ENCODE measurements around the gene PTPRD. TPM values are rescaled to one million over a fixed set of nuclear protein-coding genes. Genes with fewer than 3 reads are reported as not detected.
"Not testable (repeated sequence)": the region's sequence is repeated elsewhere in the genome, so short reads cannot be mapped to it uniquely, and the experiment has no call there.

Gene PTPRD
- total RNA-seq, 1 experiment from 2014 or later: not detected

DNA sequence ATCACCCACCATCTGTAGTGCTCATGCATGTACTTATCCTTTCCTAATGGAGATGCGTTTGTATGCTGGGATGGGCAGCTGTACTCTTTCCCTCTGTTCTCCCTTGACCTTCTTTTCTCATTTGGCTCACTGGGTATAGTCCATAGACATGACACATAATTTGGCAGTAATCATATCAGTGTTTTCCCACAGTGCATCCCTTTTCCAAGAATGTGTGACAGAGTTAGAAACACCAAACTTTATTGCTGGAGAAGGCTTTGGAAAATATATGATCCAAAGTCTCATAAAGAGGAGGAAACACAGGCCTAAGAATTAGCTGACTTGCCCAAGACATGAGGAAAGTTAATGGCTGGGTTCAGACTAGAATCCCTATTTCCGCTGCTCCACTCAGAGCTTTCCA is 1579.8 kb downstream of the PTPRD start:
- DNase-seq (ENCODE audit: low read depth): no peak

DNA sequence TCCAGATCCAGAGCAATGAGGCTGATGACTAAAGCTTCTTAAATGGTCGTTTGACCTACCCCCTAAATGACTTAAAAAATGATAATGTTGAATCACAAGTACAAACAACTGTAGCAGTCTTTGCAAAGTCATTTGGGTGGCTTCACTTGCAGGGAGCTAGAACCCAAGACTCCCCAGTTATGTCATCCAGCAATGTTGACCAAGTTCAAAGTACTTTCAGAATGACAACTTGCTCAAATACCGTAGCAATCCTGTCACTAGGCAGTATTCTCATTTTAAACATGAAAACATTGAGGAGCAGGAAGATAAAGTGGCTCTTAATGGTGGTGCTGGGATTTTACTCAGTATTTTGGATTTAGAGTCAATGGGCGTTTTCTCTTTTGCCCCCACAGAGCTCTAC is 1596.2 kb downstream of the PTPRD start:
- no peak for DNase-seq (ENCODE audit: low read depth)

DNA sequence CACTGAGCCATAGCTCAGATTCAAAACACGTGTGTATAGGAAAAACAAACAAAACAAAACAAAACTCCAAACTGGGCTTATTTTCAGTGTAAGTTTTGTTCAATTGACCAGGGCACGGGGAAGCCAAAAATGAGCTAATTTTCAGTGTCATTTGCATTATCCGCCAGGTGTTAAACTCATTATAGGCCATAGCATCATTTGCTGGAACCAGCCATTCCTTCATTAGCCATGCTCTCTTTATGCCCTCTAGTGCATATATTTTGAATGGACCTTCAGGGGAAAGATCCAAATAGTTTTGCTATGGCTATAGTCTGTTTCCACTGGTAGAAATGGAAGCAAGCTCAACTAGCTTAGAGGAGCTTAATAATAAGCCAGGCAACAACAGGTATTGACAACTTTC is 1608.0 kb downstream of the PTPRD start:
- DNase-seq (ENCODE audit: low read depth): no peak

DNA sequence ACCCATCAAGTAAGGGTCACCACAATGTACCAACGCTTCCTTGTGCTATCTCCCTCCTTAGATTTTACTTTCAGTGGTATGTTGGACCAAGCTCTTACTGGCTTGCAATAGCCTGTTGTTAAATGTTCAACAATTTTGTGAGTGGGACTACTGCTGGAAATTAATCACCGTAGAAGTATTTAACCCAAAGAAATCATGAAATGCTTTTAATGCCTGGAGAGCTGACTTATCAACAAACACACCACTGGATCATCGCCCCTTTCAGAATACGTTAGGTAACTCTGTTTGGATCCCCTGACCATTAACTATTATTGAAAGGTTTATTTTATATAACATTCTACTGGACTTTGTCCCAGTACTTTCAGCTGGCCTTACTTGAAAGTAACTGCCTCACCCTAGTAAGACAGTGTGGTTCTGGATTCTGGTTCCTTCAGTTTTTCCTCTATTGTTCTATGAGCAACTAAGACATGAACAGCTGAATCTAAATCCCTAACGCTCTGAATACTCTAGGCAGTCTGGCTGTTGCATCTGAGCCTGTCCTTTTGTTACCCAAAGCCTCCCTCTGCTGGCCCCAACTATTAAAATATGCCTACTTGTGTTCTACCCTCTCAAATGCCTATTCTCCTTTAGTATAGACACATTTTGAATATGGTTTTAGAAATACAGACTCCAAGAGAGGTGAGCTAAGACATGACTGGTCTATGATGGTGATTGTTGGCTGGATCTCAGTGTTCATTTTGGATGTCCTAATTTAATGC is 1609.8 kb downstream of the PTPRD start:
- no peak for DNase-seq (ENCODE audit: low read depth)

DNA sequence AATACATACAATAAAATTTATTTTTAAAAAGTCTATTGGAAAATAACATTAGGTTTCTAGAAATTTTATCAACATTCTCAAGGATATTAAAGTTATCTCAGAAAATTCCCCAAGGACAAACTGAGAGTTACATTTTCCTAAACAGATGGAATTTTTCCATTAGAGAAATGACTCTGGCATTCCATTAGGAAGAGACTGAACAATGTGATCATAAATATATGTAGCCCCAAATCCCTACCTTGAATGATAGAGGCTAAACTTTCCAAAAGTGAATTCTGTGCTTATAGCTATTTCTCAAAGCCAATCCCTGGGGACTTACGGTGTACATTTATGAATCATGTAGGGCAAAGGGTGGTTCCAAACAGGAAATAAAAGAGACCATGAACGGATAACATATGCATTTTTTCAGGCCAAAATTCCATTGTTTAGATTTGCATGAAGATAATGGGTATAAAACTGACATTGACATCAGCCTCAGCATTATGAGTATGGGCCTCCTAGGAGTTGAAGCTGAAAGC is 1632.2 kb downstream of the PTPRD start:
- no peak for DNase-seq (ENCODE audit: low read depth)

DNA sequence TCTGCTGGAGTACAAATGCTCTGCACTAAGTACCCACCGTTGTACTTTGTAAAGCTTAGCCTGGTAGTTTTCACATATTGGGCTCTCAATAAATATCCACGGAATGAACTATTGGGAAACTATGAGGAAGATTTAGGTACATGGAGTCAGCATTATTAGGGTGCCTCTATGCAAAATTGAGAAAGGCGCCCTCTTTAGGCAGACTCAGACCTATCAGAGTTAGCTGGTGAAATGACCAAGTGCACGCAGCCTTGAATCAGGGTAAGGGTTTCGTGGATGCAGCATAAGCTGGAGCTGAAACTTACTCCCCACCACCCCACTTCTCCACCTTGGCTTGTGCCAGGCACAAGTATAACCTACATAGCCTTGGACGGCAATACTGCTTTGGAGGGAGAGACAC is 1634.5 kb downstream of the PTPRD start:
- DNase-seq (ENCODE audit: low read depth): no peak

DNA sequence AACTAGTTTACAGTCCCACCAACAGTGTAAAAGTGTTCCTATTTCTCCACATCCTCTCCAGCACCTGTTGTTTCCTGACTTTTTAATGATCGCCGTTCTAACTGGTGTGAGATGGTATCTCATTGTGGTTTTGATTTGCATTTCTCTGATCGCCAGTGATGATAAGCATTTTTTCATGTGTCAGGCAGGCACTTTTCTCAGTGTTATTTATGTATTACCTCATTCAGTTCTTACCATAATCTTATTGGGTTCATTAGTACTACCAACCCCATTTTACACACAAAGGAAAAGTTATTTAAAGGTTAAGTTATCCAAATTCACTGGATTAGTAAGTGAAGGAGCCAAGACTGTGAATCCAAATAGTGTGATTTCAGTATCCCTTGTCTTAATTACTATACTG is 1644.5 kb downstream of the PTPRD start:
- DNase-seq (ENCODE audit: low read depth): not testable (repeated sequence)

DNA sequence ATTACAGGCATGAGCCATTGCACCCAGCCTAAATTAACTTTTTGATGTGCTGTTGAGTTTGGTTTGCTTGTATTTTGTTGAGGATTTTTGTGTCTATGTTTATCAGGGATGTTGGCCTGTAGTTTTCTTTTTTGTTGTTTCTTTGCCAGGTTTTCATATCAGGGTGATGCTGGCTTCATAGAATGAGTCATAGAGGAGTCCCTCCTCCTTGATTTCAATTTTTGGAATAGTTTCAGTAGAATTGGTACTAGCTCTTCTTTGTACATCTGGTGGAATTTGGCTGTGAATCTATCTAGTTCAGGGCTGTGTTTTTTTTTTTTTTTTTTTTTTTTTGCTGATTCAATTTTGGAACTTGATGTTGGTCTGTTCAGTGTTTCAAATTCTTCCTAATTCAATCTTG is 1648.9 kb downstream of the PTPRD start:
- no peak for DNase-seq (ENCODE audit: low read depth)

DNA sequence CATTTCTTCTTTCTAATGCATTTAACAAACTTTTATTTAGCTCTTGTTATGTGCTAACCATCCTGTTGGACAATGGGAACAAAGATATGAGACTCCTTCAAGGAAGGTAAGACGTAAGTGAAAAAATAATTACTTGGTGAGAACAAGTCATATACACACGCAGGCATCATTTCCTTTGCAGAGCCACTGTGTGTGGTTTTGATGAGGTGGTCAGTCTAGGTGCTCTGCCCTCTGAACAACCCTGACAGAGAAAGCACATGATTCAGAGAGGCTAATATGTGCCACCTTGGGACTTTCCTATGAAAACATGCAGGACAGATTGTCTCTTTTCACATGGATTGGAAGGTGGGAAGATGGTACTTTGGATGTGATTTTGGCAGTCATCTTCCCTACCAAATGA is 1650.7 kb downstream of the PTPRD start:
- no peak for DNase-seq (ENCODE audit: low read depth)

DNA sequence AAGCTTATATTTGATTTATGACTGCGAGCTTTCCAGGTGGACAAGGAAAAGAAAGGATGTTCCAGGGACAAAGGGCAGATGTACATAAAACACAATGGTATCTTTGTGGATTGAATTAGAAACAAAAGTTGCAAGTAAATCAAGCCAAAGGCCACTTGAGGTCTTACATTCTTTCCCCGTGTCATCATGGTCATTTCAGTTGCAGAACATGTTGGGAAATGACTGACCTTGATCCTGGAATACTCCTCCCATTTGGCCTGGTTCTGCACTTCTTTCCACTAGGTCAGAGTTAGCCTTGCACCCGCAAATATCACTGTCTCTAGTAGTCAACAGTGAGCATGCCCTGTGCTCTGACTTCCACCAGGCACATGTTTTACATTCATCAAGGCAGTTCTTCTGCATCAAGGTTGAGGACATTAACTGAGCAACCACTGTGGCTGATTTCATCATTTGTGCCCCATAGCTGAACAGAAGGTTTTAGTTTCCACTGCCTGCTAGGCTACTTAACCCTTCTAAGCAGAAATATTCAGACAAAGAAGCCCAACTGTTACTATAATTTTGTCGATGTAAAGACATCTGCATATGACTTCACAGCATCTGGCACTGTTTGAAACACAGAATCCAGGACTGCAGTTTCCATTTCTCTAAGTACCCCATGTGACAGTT is 1651.5 kb downstream of the PTPRD start:
- no peak for DNase-seq (ENCODE audit: low read depth)

DNA sequence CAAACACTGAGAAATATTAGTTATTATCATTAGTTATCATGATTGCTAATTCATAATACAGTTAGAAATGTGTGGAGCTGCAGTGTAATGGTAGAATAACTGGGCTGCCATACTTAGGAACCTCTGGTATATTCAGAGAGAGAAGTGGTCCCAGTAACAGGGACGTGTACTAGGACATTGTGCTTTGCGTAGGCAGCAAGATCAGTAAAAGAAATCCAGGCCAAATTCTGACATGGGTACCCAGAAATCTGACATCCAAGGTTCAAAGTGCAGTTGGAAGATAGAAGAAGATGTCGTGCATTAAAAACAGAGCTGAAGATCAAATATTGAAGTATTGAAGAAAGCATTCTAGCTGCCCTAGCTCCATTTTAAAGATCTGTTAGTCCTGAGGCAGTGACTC is 1652.5 kb downstream of the PTPRD start:
- DNase-seq (ENCODE audit: low read depth): no peak

DNA sequence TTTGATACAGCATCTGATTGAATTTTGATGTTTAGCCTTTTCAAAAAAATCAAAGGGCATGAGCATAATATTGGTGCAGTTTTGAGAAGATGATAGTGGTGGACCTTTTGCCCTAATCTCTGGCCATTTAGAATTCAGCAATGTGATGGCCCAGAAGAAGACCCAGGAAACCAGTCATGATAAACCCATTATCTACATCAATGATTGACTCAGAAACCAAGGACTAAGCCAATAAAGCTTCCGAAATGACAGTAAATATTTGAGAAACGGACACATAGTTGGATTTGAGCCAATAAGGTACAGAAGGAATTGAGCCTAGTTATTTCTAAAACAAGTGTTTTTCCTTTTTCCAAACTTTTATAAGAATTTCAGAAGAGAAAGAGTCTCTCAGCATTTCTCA is 1654.4 kb downstream of the PTPRD start:
- no peak for DNase-seq (ENCODE audit: low read depth)

DNA sequence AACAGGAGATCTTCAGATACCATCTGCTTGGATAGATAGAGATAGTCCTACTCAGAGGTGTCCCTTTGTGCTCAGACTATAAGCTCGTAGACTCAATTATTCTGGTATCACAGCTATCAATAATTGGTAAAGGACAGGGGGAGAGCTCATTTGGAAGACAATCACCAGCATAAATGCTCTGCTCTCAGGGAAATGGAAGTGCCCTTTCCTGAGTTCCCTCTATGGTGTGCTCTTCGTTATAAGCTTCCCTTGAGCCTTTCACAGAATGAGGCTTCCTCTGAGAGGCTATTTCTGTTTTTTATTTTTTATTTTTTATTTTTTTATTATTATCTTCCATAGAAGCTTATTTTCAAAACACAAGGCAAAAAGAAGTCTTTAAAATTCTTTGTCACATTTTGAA is 1657.5 kb downstream of the PTPRD start:
- DNase-seq (ENCODE audit: low read depth): no peak

DNA sequence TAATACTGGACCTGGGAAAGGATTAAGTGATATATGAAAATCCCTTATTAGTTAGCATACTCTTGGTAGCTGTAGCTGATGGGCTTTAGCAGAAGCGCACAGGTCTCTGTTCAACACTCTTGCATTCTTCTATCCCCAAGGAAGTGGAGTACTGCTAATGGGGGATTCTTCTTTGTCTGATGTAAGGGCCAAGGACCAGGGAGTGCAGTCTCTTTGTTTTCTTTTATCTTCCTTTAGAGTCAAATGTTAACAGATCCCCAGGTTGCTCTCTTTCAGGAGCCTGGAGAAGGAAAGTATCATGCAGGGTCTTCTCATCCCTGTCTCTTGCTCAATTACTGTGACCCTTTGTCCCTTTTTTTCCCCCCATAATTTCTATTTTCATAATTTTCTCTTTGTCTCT is 1666.3 kb downstream of the PTPRD start:
- no peak for DNase-seq (ENCODE audit: low read depth)

DNA sequence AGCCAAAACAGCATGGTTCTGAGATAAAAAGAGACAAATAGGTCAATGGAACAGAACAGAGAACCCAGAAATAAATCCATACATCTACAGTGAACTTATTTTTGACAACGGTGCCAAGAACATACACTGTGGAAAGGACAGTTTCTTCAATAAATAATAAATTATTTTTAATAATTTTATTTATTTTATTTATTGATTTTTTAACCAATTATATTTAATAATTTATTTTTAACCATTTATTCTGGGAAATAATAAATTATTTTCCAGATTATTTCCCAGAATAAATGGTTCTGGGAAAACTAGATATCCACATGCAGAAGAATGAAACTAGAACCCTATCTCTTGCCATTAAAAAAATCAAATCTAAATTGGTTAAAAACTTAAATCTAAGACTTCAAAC is 1669.4 kb downstream of the PTPRD start:
- DNase-seq (ENCODE audit: low read depth): no peak

DNA sequence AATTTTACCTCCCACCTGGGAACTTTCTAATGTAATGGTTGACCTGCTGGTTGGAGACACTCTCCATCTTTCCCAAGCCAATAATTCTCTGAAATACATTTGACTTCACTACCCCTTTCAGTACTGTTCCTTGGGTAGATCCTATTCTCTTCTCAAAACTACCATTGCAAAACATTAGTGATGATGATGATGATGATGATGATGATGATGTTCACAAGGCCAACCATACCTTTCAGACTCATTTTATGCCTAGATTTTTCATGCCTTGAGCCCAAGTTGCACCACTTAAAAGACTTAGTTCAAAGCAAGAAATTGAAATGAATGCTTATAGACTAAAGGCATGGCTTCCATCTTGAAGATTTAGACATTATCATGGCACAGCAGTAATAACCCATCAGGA is 1672.2 kb downstream of the PTPRD start:
- no peak for DNase-seq (ENCODE audit: low read depth)

DNA sequence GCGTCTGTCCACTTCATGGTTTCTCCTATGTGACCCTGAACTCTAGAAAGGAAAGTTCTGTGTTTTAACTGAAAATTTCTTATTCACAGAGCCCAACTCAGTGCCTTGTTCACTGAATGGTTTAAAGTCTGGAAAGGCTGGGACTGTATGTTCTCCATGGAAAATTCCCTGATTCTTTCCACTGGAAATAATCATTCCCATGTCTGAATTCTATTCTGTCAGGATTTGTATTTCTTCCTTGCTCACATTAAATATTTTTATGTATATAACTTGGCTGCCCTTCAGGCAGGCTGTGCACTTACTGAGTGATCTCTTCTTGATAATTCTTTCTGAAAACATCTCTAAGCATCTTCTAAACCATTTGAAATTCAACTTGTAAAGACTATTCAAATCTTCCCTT is 1686.3 kb downstream of the PTPRD start:
- DNase-seq (ENCODE audit: low read depth): no peak

DNA sequence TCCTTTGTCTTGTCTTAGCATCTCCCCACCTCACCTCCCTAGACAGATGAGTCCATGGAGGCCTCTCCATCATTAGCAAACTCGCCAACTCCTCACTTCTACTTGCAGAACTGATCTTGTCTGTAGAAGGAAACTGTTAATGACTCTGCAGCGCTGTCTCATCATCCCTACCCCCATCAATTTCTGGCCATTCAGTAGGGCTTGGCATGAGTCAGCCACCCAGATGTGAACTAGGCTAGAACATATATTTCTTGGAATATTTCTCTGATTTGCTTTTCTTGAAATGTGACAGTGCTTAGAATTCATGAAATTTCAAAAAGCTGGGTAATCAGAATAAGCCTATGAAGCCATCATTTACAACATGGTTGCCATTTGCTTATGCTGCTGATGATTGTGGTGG is 1688.2 kb downstream of the PTPRD start:
- no peak for DNase-seq (ENCODE audit: low read depth)

DNA sequence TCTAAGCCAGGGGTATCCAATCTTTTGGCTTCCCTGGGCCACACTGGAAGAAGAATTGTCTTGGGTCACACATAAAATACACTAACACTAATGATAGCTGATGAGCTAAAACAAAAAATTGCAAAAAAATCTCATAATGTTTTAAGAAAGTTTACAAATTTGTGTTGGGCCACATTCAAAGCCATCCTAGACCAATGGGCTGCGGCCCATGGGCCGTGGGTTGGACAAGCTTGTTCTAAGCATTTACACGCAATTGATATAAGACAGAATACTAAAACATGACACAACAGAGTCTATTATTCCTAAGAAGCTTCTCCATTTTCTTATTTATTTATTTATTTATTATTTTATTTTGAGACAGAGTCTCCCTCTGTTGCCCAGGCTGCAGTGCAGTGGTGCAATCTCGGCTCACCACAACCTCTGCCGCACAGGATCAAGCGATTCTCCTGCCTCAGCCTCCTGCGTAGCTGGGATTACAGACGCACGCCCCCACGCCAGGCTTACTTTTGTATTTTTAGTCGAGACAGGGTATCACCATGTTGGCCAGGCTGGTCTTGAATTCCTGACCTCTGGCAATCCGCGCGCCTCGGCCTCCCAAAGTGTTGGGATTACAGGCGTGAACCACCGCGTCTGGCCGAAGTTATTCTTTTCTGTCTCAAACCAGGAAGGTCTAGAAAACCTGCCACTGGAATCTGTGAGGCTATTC is 1692.2 kb downstream of the PTPRD start:
- not testable (repeated sequence) for DNase-seq (ENCODE audit: low read depth)

DNA sequence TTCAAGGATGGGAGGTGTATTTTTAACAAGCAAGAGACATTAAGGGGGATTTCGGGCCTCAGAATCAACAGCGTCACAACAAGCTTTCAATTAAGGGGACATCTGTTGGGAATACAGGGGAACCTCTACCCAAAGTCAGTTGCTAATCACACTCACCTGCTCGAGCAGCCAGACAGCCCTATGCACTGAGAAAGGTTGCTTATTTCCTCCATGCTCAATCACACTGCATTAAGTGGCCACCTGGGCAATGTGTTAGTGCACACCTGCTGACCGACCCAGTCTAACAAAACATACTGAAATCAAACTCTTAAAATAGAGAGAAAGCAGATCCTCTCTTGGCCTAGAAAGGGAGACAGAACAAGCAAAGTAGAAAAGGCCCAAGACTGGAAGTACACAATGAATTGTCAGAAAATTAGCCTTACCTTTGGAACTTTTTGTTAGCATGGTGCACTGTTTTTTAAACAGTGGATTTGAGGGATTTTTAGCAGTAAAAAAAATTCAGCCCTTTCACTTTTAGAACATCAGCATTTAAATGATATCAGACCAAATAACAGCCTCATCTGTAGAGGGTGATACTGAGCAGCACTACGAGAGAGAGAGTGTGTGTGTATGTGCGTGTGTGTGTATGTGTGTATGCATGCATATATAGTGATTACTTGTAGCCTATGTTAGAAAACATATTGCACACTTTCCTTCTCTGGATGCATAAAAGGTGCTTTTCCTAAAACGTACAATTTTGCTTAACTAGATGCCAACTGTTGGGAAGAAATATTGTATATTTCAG is 1694.7 kb downstream of the PTPRD start:
- no peak for DNase-seq (ENCODE audit: low read depth)

DNA sequence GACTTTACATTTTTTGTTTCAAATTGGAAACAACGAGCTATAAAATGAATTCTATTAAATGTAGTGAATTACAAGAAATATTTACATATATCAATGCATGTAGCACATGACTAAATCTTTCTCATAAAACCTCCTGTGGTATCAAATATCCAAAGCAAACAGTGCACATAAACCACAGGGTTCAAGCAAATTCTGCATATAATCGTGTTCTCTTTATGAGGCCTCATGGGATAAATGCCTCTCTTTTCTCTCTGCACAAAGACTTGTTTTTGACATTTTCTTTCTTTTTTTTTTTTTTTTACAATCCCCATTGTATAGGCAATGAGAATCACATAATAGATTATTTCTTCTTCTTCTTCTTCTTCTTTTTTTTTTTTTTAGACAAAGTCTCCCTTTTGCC is 1696.0 kb downstream of the PTPRD start:
- DNase-seq (ENCODE audit: low read depth): no peak

DNA sequence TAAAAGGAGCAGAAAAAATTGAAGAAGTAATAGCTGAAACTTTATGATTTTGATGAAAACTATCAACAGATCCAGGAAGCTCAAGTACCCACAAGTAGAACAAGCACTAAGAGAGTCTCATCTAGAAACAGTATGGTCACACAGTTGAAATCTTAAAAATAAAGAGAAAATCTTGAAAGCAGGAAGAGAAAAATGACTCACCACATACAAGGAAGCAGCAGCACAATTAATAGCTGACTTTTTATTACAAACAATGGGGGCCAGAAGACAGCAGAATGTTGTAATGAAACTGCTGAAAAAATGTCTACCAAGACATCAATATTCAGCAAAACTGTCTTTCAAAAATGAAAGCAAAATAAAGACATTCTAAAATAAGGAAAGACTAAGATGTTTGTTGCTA is 1704.9 kb downstream of the PTPRD start:
- no peak for DNase-seq (ENCODE audit: low read depth)

Measured in LHCN-M2 (cell line).